Endothelial cell of umbilical vein (primary cell): ENCODE results near the gene PLEKHG7.

Experiments used
- CTCF ChIP-seq, 2 donors: IDR thresholded peaks; 1 replicate in 1 of 2; 2 replicates in 1 of 2; pipeline ENCODE4 v1.5.1; 2011; ENCODE audit warnings: low read length in 2 of 2, mild to moderate bottlenecking in 2 of 2, moderate library complexity in 2 of 2, control low read depth in 1 of 2, inconsistent platforms in 1 of 2, low read depth in 1 of 2; ENCODE audit not compliant: insufficient read depth in 1 of 2; ENCODE audit errors: extremely low read depth in 1 of 2
- EZH2 ChIP-seq: IDR thresholded peaks from 2 replicates; pipeline ENCODE4 v1.6.1; 2012; ENCODE audit warnings: borderline replicate concordance, low read depth, mild to moderate bottlenecking, moderate library complexity, low read length, inconsistent platforms; ENCODE audit not compliant: severe bottlenecking
- FOS ChIP-seq: IDR thresholded peaks from 2 replicates; pipeline ENCODE4 v1.6.1; 2011; ENCODE audit warnings: mild to moderate bottlenecking, low read length, moderate library complexity, borderline replicate concordance; ENCODE audit not compliant: insufficient read depth
- GATA2 ChIP-seq: IDR thresholded peaks from 2 replicates; pipeline ENCODE4 v1.7.0; 2011; ENCODE audit warnings: low read depth, mild to moderate bottlenecking, moderate library complexity, mixed read lengths, low read length; ENCODE audit not compliant: insufficient read length, insufficient read depth
- JUN ChIP-seq: IDR thresholded peaks from 2 replicates; pipeline ENCODE4 v1.6.1; 2011; ENCODE audit warnings: borderline replicate concordance, low read depth; ENCODE audit not compliant: insufficient read length, insufficient read depth
- MAX ChIP-seq: IDR thresholded peaks from 2 replicates; pipeline ENCODE4 v1.6.1; 2011; ENCODE audit not compliant: insufficient read depth, insufficient read length
- POLR2A ChIP-seq: IDR thresholded peaks from 2 replicates; pipeline ENCODE4 v1.6.1; 2012; ENCODE audit warnings: low read depth, mild to moderate bottlenecking, control low read depth, low read length
- POLR2AphosphoS5 ChIP-seq: IDR thresholded peaks from 2 replicates; pipeline ENCODE4 v1.6.1; 2012; ENCODE audit warnings: low read depth, mild to moderate bottlenecking, control low read depth, low read length, moderate library complexity; ENCODE audit not compliant: insufficient read depth

GRCh38 chr12:92696216-92696615, 6.6 kb upstream of the PLEKHG7 start:
- TF ChIP-seq POLR2A (no peak), CTCF (IDR thresholded peaks at IDR 0.05; ENCODE audit: extremely low read depth in 1 of 2, insufficient read depth in 1 of 2, low read depth in 1 of 2, low read length in 2 of 2) (no peak), EZH2 (no peak), POLR2AphosphoS5 (no peak), FOS (no peak), GATA2 (no peak), MAX (no peak), JUN (no peak)
